Measurements from ENCODE around the gene SYT7. TPM values are rescaled to one million over a fixed set of nuclear protein-coding genes. Genes with fewer than 3 reads are reported as not detected.
"Not testable (repeated sequence)": the region's sequence is repeated elsewhere in the genome, so short reads cannot be mapped to it uniquely, and the experiment has no call there.

SYT7 gene
- total and polyA plus RNA-seq, 5 donors = 17.4 to 48.3 (median 40.3) TPM

- Histone ChIP-seq H3K9me3 (ENCODE audit: control insufficient read depth, low read length) (no peaks in the 10 kb centered on the region), H3K27ac (ENCODE audit: low read length) (no peak overlapping the region), H3K4me3 (ENCODE audit: low read length) (no peak overlapping the region), H3K27me3 (ENCODE audit: control insufficient read depth, insufficient read depth) (no peaks in the 10 kb centered on the region), H3K4me1 (ENCODE audit: control insufficient read depth, insufficient read depth, low read length) (no peaks in the 10 kb centered on the region)
- intact Hi-C loops (cut with DNase I) = loop anchor here in 2 of 4 donors (5.0 to 10.0 kb wide), 2 partner anchors 37 to 154 kb away; no protein-coding TSS in a partner anchor
- DNase-seq (peak in 1 of 3 donors; percentile 17), ATAC-seq (no peak)
- WGBS = 70% methylated on average over 15 of the region's 15 CpGs
Measured at GRCh38 chr11:61480261-61480993, 100.4 kb downstream of the SYT7 start.

GRCh38 chr11:61479360-61480058, 101.4 kb downstream of the SYT7 start:
- not testable (repeated sequence) for ATAC-seq; H3K27me3 ChIP-seq (ENCODE audit: control insufficient read depth, insufficient read depth); H3K4me3 ChIP-seq (ENCODE audit: low read length); H3K9me3 ChIP-seq (ENCODE audit: control insufficient read depth, low read length); DNase-seq; H3K4me1 ChIP-seq (ENCODE audit: control insufficient read depth, insufficient read depth, low read length); H3K27ac ChIP-seq (ENCODE audit: low read length)
- WGBS = 90% methylated on average over 11 of the region's 11 CpGs
- intact Hi-C loops (cut with DNase I) = loop anchor here (5.0 to 10.0 kb wide), 4 partner anchors 38 to 158 kb away; no protein-coding TSS in a partner anchor

GRCh38 chr11:61477727-61478148, 103.1 kb downstream of the SYT7 start:
- no peak overlapping the region for H3K4me3 ChIP-seq (ENCODE audit: low read length)
- DNase-seq = peak; percentile 47 to 84 (median 83)
- ATAC-seq = peak; percentile 7 to 39
- no peaks in the 10 kb centered on the region for H3K27me3 ChIP-seq (ENCODE audit: control insufficient read depth, insufficient read depth)
- no peaks in the 10 kb centered on the region for H3K4me1 ChIP-seq (ENCODE audit: control insufficient read depth, insufficient read depth, low read length)
- H3K27ac ChIP-seq (ENCODE audit: low read length) = no peak overlapping the region
- intact Hi-C loops (cut with DNase I) = loop anchor here in 3 of 4 donors (2.0 to 10.0 kb wide), 3 partner anchors 39 to 160 kb away; no protein-coding TSS in a partner anchor
- no peaks in the 10 kb centered on the region for H3K9me3 ChIP-seq (ENCODE audit: control insufficient read depth, low read length)
- whole genome bisulfite sequencing = 3% methylated on average over 18 of the region's 18 CpGs

GRCh38 chr11:61477126-61477525, 103.8 kb downstream of the SYT7 start:
- WGBS = 43% methylated on average over 8 of the region's 8 CpGs
- peak in 2 of 3 donors; percentile 44 to 71 for DNase-seq
- intact Hi-C loops (cut with DNase I) = loop anchor here in 3 of 4 donors (2.0 to 10.0 kb wide), 3 partner anchors 40 to 160 kb away; no protein-coding TSS in a partner anchor
- peak; percentile 5 to 22 for ATAC-seq
- Histone ChIP-seq H3K9me3 (ENCODE audit: control insufficient read depth, low read length) (no peaks in the 10 kb centered on the region), H3K4me3 (ENCODE audit: low read length) (no peak overlapping the region), H3K27ac (ENCODE audit: low read length) (peak overlapping the region; percentile 25), H3K27me3 (ENCODE audit: control insufficient read depth, insufficient read depth) (no peaks in the 10 kb centered on the region), H3K4me1 (ENCODE audit: control insufficient read depth, insufficient read depth, low read length) (no peaks in the 10 kb centered on the region)

- WGBS = 79% methylated on average over 3 of the region's 3 CpGs
- Histone ChIP-seq H3K9me3 (ENCODE audit: control insufficient read depth, low read length) (no peaks in the 10 kb centered on the region), H3K4me3 (ENCODE audit: low read length) (no peak overlapping the region), H3K27ac (ENCODE audit: low read length) (no peak overlapping the region), H3K4me1 (ENCODE audit: control insufficient read depth, insufficient read depth, low read length) (no peaks in the 10 kb centered on the region), H3K27me3 (ENCODE audit: control insufficient read depth, insufficient read depth) (no peaks in the 10 kb centered on the region)
- ATAC-seq (no peak), DNase-seq (no peak)
- intact Hi-C loops (cut with DNase I) = loop anchor here in 3 of 4 donors (2.0 to 10.0 kb wide), 3 partner anchors 40 to 161 kb away; no protein-coding TSS in a partner anchor
Measured at GRCh38 chr11:61476371-61476770, 104.5 kb downstream of the SYT7 start.

- no peaks in the 10 kb centered on the region for H3K9me3 ChIP-seq (ENCODE audit: control insufficient read depth, low read length)
- WGBS = 90% methylated on average over 1 of the region's 1 CpG
- H3K4me3 ChIP-seq (ENCODE audit: low read length) = no peak overlapping the region
- ATAC-seq (no peak), DNase-seq (no peak)
- no peaks in the 10 kb centered on the region for H3K4me1 ChIP-seq (ENCODE audit: control insufficient read depth, insufficient read depth, low read length)
- intact Hi-C loops (cut with DNase I) = loop anchor here in 3 of 4 donors (5.0 to 10.0 kb wide), 2 partner anchors 149 to 162 kb away; no protein-coding TSS in a partner anchor
- H3K27me3 ChIP-seq (ENCODE audit: control insufficient read depth, insufficient read depth) = no peaks in the 10 kb centered on the region
- no peak overlapping the region for H3K27ac ChIP-seq (ENCODE audit: low read length)
Measured at GRCh38 chr11:61475433-61475832, 105.4 kb downstream of the SYT7 start.

GRCh38 chr11:61474013-61474643, 106.7 kb downstream of the SYT7 start:
- Histone ChIP-seq H3K27ac (ENCODE audit: low read length) (no peak overlapping the region), H3K9me3 (ENCODE audit: control insufficient read depth, low read length) (no peaks in the 10 kb centered on the region), H3K27me3 (ENCODE audit: control insufficient read depth, insufficient read depth) (no peaks in the 10 kb centered on the region), H3K4me1 (ENCODE audit: control insufficient read depth, insufficient read depth, low read length) (no peaks in the 10 kb centered on the region), H3K4me3 (ENCODE audit: low read length) (no peak overlapping the region)
- 79% methylated on average over 6 of the region's 6 CpGs for WGBS
- intact Hi-C loops (cut with DNase I) = loop anchor here in 1 of 4 donors (10.0 kb wide), 1 partner anchor 151 kb away; no protein-coding TSS in a partner anchor
- DNase-seq (no peak), ATAC-seq (no peak)

GRCh38 chr11:61473370-61474012, 107.4 kb downstream of the SYT7 start:
- Histone ChIP-seq H3K9me3 (ENCODE audit: control insufficient read depth, low read length) (no peaks in the 10 kb centered on the region), H3K4me1 (ENCODE audit: control insufficient read depth, insufficient read depth, low read length) (no peaks in the 10 kb centered on the region), H3K27ac (ENCODE audit: low read length) (no peak overlapping the region), H3K4me3 (ENCODE audit: low read length) (no peak overlapping the region), H3K27me3 (ENCODE audit: control insufficient read depth, insufficient read depth) (no peaks in the 10 kb centered on the region)
- DNase-seq = no peak
- intact Hi-C loops (cut with DNase I) = loop anchor here in 1 of 4 donors (10.0 kb wide), 1 partner anchor 151 kb away; no protein-coding TSS in a partner anchor
- ATAC-seq = no peak
- 85% methylated on average over 3 of the region's 3 CpGs for WGBS

GRCh38 chr11:61472868-61473267, 108.0 kb downstream of the SYT7 start:
- no peaks in the 10 kb centered on the region for H3K4me1 ChIP-seq (ENCODE audit: control insufficient read depth, insufficient read depth, low read length)
- ATAC-seq (peak; percentile 72), DNase-seq (peak in 2 of 3 donors; percentile 65 to 73)
- H3K27me3 ChIP-seq (ENCODE audit: control insufficient read depth, insufficient read depth) = no peaks in the 10 kb centered on the region
- H3K27ac ChIP-seq (ENCODE audit: low read length) = peak overlapping the region; percentile 70
- H3K9me3 ChIP-seq (ENCODE audit: control insufficient read depth, low read length) = no peaks in the 10 kb centered on the region
- WGBS = 45% methylated on average over 5 of the region's 5 CpGs
- intact Hi-C loops (cut with DNase I) = loop anchor here in 1 of 4 donors (10.0 kb wide), 1 partner anchor 152 kb away; no protein-coding TSS in a partner anchor
- no peak overlapping the region for H3K4me3 ChIP-seq (ENCODE audit: low read length)

- intact Hi-C loops (cut with DNase I) = loop anchor here in 1 of 4 donors (10.0 kb wide), 1 partner anchor 153 kb away; no protein-coding TSS in a partner anchor
- no peak overlapping the region for H3K4me3 ChIP-seq (ENCODE audit: low read length)
Measured at GRCh38 chr11:61472282-61472681, 108.6 kb downstream of the SYT7 start.

More at GRCh38 chr11:61472282-61472681, 108.6 kb downstream of the SYT7 start:
- no peaks in the 10 kb centered on the region for H3K4me1 ChIP-seq (ENCODE audit: control insufficient read depth, insufficient read depth, low read length)
- ATAC-seq (peak; percentile 82 to 83), DNase-seq (peak; percentile 88 to 93 (median 89))
- H3K9me3 ChIP-seq (ENCODE audit: control insufficient read depth, low read length) = no peaks in the 10 kb centered on the region
- H3K27me3 ChIP-seq (ENCODE audit: control insufficient read depth, insufficient read depth) = no peaks in the 10 kb centered on the region
- WGBS = 47% methylated on average over 5 of the region's 5 CpGs
- peak overlapping the region; percentile 94 for H3K27ac ChIP-seq (ENCODE audit: low read length)

Data from right cardiac atrium (tissue), 5 donors.